Neural cell (in vitro differentiated cells): ENCODE results near the gene TRMU. TPM values are rescaled to one million over a fixed set of nuclear protein-coding genes. Genes with fewer than 3 reads are reported as not detected.

ENCODE experiments used
- H2AFZ ChIP-seq: fragments of 200-600, 300-800 bp; sonication (generic), shearing (Covaris generic); 2 replicates; pipeline ENCODE4 v1.6.0; 2014; ENCODE audit warnings: low read depth, mild to moderate bottlenecking, antibody characterized with exemption, low read length, moderate library complexity
- H3F3A ChIP-seq: fragments of 200-600 bp; shearing (Covaris generic); 2 replicates; pipeline ENCODE4 v1.6.1; 2016; ENCODE audit warnings: mild to moderate bottlenecking, moderate library complexity, mixed read lengths, antibody characterized with exemption, low read length; ENCODE audit not compliant: insufficient read depth, poor library complexity, severe bottlenecking
- H3K27ac ChIP-seq: fragments of 200-600, 300-800 bp; sonication (generic), shearing (Covaris generic); 2 replicates; pipeline ENCODE4 v1.5.1; 2014; ENCODE audit warnings: mild to moderate bottlenecking, low read length, moderate library complexity
- H3K27me3 ChIP-seq: fragments of 300-800, 200-600 bp; sonication (generic), shearing (Covaris generic); 2 replicates; pipeline ENCODE4 v1.6.0; 2014; ENCODE audit warnings: mild to moderate bottlenecking, low read depth, low read length, moderate library complexity; ENCODE audit not compliant: insufficient read depth
- H3K36me3 ChIP-seq: fragments of 300-800, 200-600 bp; sonication (generic), shearing (Covaris generic); 2 replicates; pipeline ENCODE4 v1.5.1; 2014; ENCODE audit warnings: mild to moderate bottlenecking, antibody characterized with exemption, low read length, moderate library complexity; ENCODE audit not compliant: insufficient read depth
- H3K4me2 ChIP-seq: fragments of 300-800, 200-600 bp; sonication (generic), shearing (Covaris generic); 2 replicates; pipeline ENCODE4 v1.6.0; 2014; ENCODE audit warnings: mild to moderate bottlenecking, low read length
- H3K4me3 ChIP-seq: fragments of 300-800, 200-600 bp; sonication (generic), shearing (Covaris generic); 2 replicates; pipeline ENCODE4 v1.5.1; 2014; ENCODE audit warnings: mild to moderate bottlenecking, low read length, moderate library complexity
- H3K79me2 ChIP-seq: fragments of 200-600 bp; shearing (Covaris generic); replicated peaks from 2 replicates; pipeline ENCODE4 v1.6.0; 2014; ENCODE audit warnings: mild to moderate bottlenecking, low read length, moderate library complexity; ENCODE audit not compliant: insufficient read depth
- H3K9ac ChIP-seq: fragments of 300-800, 200-600 bp; sonication (generic), shearing (Covaris generic); 2 replicates; pipeline ENCODE4 v1.6.1; 2016; ENCODE audit warnings: mild to moderate bottlenecking, low read length, mixed read lengths
- H3K9me2 ChIP-seq: fragments of 200-600 bp; shearing (Covaris generic); 2 replicates; pipeline ENCODE4 v1.6.1; 2016; ENCODE audit warnings: mild to moderate bottlenecking, low read length, mixed read lengths; ENCODE audit not compliant: insufficient read depth
- H3K9me3 ChIP-seq: fragments of 200-600, 300-800 bp; sonication (generic), shearing (Covaris generic); 2 replicates; pipeline ENCODE4 v1.6.1; 2016; ENCODE audit warnings: mild to moderate bottlenecking, mixed run types, low read length, moderate library complexity, mixed read lengths
- H4K20me1 ChIP-seq: fragments of 200-600 bp; shearing (Covaris generic); 2 replicates; pipeline ENCODE4 v1.6.1; 2016; ENCODE audit warnings: mild to moderate bottlenecking, mixed run types; ENCODE audit not compliant: insufficient read depth
- EP300 ChIP-seq: fragments of 450-650 bp; conservative IDR thresholded peaks from 2 replicates; pipeline ENCODE4 v1.6.1; 2014; ENCODE audit warnings: antibody characterized with exemption, mild to moderate bottlenecking, moderate library complexity; ENCODE audit not compliant: poor library complexity, severe bottlenecking
- EZH2 ChIP-seq: fragments of 200-600, 300-800 bp; shearing (Covaris generic), sonication (generic); IDR thresholded peaks from 2 replicates; pipeline ENCODE4 v1.6.1; 2014; ENCODE audit warnings: antibody characterized with exemption, low read length, borderline replicate concordance, mild to moderate bottlenecking; ENCODE audit not compliant: insufficient read depth, poor library complexity, severe bottlenecking
- MXI1 ChIP-seq: fragments of 450-650 bp; conservative IDR thresholded peaks from 2 replicates; pipeline ENCODE4 v1.6.1; 2014; ENCODE audit warnings: antibody characterized with exemption, mild to moderate bottlenecking; ENCODE audit not compliant: poor library complexity, severe bottlenecking
- POLR2AphosphoS5 ChIP-seq: IDR thresholded peaks from 2 replicates; pipeline ENCODE4 v1.6.1; 2012
- RAD21 ChIP-seq: fragments of 450-650 bp; conservative IDR thresholded peaks from 2 replicates; pipeline ENCODE4 v1.6.1; 2014; ENCODE audit warnings: antibody characterized with exemption, mild to moderate bottlenecking, moderate library complexity
- SMC3 ChIP-seq: fragments of 450-650 bp; conservative IDR thresholded peaks from 2 replicates; pipeline ENCODE4 v1.6.1; 2014; ENCODE audit warnings: antibody characterized with exemption, mild to moderate bottlenecking, moderate library complexity; ENCODE audit not compliant: poor library complexity
- TAF1 ChIP-seq: IDR thresholded peaks from 2 replicates; pipeline ENCODE4 v1.6.1; 2012; ENCODE audit warnings: low read depth
- polyA plus RNA-seq: library from polyadenylated mRNA; depleted of rRNA; stranded (reverse); fragments of >200 nt; gene quantifications from 2 replicates; pipeline ENCODE4 v1.2.3, GENCODE V29; 2014
- TF ChIP-seq, protein P1 (sequence below): IDR thresholded peaks from 2 replicates; pipeline ENCODE4 v1.6.1; 2012; ENCODE audit warnings: borderline replicate concordance
- TF ChIP-seq, protein P2 (sequence below): fragments of 450-650 bp; IDR thresholded peaks from 2 replicates; pipeline ENCODE4 v1.5.1; 2014; ENCODE audit warnings: antibody characterized with exemption, mild to moderate bottlenecking, moderate library complexity; ENCODE audit not compliant: poor library complexity, severe bottlenecking

Gene TRMU
- polyA plus RNA-seq, 1 donor from 2014 or later = 72.9 TPM

DNA sequence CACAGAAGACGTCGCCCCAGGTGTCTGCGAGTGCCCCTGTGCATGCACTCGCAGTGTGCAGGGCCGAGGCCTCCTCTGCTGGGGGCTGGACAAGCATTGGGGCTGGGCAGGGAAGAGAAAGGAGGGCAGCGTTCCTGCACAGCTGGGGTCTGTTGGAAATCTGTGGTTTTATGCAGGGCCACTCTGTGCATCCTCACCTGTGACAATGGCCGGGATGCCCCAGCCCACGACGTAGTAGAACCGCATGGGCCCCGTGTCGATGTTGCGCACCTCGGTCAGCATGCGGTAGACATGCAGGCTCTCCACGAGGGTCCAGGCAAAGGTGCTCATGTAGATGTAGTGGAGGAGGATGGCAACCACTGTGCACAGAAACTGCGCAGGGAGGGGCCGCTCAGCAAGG, 37.2 kb downstream of the TRMU start:
- Histone ChIP-seq H4K20me1 (no peaks in the 10 kb centered on the region), H3K27ac (no peak overlapping the region), H3F3A (no peaks in the 10 kb centered on the region)

GRCh38 chr22:46373159-46373558, 37.6 kb downstream of the TRMU start:
- Histone ChIP-seq H3K27me3 (no peaks in the 10 kb centered on the region), H4K20me1 (no peaks in the 10 kb centered on the region), H3K79me2 (no peaks in the 10 kb centered on the region), H3K4me3 (no peak overlapping the region), H3K4me2 (no peak overlapping the region), H3K9me3 (no peaks in the 10 kb centered on the region), H3K9ac (no peak overlapping the region), H3F3A (no peaks in the 10 kb centered on the region), H3K9me2 (no peaks in the 10 kb centered on the region), H3K27ac (no peak overlapping the region), H3K36me3 (no peaks in the 10 kb centered on the region), H2AFZ (no peak overlapping the region)
- TF ChIP-seq EZH2 = no peak
- TF ChIP-seq, protein P1, sequence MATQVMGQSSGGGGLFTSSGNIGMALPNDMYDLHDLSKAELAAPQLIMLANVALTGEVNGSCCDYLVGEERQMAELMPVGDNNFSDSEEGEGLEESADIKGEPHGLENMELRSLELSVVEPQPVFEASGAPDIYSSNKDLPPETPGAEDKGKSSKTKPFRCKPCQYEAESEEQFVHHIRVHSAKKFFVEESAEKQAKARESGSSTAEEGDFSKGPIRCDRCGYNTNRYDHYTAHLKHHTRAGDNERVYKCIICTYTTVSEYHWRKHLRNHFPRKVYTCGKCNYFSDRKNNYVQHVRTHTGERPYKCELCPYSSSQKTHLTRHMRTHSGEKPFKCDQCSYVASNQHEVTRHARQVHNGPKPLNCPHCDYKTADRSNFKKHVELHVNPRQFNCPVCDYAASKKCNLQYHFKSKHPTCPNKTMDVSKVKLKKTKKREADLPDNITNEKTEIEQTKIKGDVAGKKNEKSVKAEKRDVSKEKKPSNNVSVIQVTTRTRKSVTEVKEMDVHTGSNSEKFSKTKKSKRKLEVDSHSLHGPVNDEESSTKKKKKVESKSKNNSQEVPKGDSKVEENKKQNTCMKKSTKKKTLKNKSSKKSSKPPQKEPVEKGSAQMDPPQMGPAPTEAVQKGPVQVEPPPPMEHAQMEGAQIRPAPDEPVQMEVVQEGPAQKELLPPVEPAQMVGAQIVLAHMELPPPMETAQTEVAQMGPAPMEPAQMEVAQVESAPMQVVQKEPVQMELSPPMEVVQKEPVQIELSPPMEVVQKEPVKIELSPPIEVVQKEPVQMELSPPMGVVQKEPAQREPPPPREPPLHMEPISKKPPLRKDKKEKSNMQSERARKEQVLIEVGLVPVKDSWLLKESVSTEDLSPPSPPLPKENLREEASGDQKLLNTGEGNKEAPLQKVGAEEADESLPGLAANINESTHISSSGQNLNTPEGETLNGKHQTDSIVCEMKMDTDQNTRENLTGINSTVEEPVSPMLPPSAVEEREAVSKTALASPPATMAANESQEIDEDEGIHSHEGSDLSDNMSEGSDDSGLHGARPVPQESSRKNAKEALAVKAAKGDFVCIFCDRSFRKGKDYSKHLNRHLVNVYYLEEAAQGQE = no peak

More for the DNA sequence above, 37.2 kb downstream of the TRMU start:
- TF ChIP-seq, protein P1 = no peak
- TF ChIP-seq MXI1 (no peak), TAF1 (no peak), SMC3 (no peak), EP300 (no peak), RAD21 (no peak), POLR2AphosphoS5 (no peak), EZH2 (no peak)
- TF ChIP-seq, protein P2, sequence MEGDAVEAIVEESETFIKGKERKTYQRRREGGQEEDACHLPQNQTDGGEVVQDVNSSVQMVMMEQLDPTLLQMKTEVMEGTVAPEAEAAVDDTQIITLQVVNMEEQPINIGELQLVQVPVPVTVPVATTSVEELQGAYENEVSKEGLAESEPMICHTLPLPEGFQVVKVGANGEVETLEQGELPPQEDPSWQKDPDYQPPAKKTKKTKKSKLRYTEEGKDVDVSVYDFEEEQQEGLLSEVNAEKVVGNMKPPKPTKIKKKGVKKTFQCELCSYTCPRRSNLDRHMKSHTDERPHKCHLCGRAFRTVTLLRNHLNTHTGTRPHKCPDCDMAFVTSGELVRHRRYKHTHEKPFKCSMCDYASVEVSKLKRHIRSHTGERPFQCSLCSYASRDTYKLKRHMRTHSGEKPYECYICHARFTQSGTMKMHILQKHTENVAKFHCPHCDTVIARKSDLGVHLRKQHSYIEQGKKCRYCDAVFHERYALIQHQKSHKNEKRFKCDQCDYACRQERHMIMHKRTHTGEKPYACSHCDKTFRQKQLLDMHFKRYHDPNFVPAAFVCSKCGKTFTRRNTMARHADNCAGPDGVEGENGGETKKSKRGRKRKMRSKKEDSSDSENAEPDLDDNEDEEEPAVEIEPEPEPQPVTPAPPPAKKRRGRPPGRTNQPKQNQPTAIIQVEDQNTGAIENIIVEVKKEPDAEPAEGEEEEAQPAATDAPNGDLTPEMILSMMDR = no peak
- no peak overlapping the region for H3K9ac ChIP-seq
- H2AFZ ChIP-seq = no peak overlapping the region
- no peaks in the 10 kb centered on the region for H3K9me2 ChIP-seq
- no peaks in the 10 kb centered on the region for H3K27me3 ChIP-seq
- no peaks in the 10 kb centered on the region for H3K79me2 ChIP-seq
- no peak overlapping the region for H3K4me3 ChIP-seq
- no peak overlapping the region for H3K4me2 ChIP-seq
- no peaks in the 10 kb centered on the region for H3K9me3 ChIP-seq
- H3K36me3 ChIP-seq = no peaks in the 10 kb centered on the region
